GM12878 (cell line): ENCODE measurements around the gene ITPRIP. TPM values are rescaled to one million over a fixed set of nuclear protein-coding genes. Genes with fewer than 3 reads are reported as not detected.

Experiments used
- ATAC-seq: fragments of 200-7000 bp; cut with Tn5 transposase; 3 replicates; pipeline ENCODE4 v1.9.1; 2020; ENCODE audit warnings: mild to moderate bottlenecking, moderate library complexity
- BruUV-seq: library from RNA; stranded (reverse); fragments of 400-500 nt; replicated peaks from 2 replicates; lab custom pipeline; 2021; lab: Mats Ljungman, UMichigan
- CTCF ChIA-PET: fragments of 300-600 bp; sonication (Branson Sonifier 250); formaldehyde crosslinking; extraction: SDS; loops from one replicate; lab custom pipeline; 2021; ENCODE audit warnings: inconsistent platforms; lab: Yijun Ruan, JAX
- POLR2A ChIA-PET: fragments of 350-600 bp; formaldehyde crosslinking; extraction: SDS; loops from one replicate; lab custom pipeline; 2021; ENCODE audit warnings: inconsistent platforms; lab: Charles Lee
- RAD21 ChIA-PET: fragments of 300-600 bp; sonication (Branson Sonifier 250); formaldehyde crosslinking; loops from one replicate; lab custom pipeline; 2023; ENCODE audit warnings: antibody characterized with exemption; ENCODE audit not compliant: unreplicated experiment; lab: Charles Lee
- SMC1A ChIA-PET: fragments of 300-600 bp; sonication (Branson Sonifier 250); formaldehyde crosslinking; loops from one replicate; lab custom pipeline; 2023; ENCODE audit not compliant: unreplicated experiment, uncharacterized antibody; lab: Charles Lee
- DNase-seq: peaks from one replicate; pipeline ENCODE4 v3.0.0-alpha.2; 2011; ENCODE audit warnings: low read depth, low spot score
- FAIRE-seq: peaks from 3 replicates; lab custom pipeline; 2011; peaks lifted over from hg19 to GRCh38; lab: Jason Lieb, UNC
- H2AFZ ChIP-seq: 2 replicates; pipeline ENCODE4 v1.6.0; 2011; ENCODE audit warnings: low read depth, low read length, control low read depth; ENCODE audit not compliant: control insufficient read depth
- H3K27ac ChIP-seq: 2 replicates; pipeline ENCODE4 v1.5.1; 2011; ENCODE audit warnings: control low read depth; ENCODE audit not compliant: control insufficient read depth, insufficient read depth
- H3K27me3 ChIP-seq, 2 experiments: replicated peaks in 1 of 2; 2 replicates each; pipeline versions ENCODE4 v1.6.0 to v1.6.1; 2011; ENCODE audit warnings: low read length in 1 of 2; ENCODE audit not compliant: control insufficient read depth in 2 of 2, insufficient read depth in 2 of 2
- H3K36me3 ChIP-seq, 2 experiments: 2 replicates each; pipeline ENCODE4 v1.5.1; 2011; ENCODE audit warnings: low read length in 1 of 2; ENCODE audit not compliant: control insufficient read depth in 2 of 2, insufficient read depth in 2 of 2
- H3K4me1 ChIP-seq: 2 replicates; pipeline ENCODE4 v1.6.1; 2011; ENCODE audit warnings: mild to moderate bottlenecking, low read length, moderate library complexity, mixed read lengths; ENCODE audit not compliant: control insufficient read depth, insufficient read depth
- H3K4me2 ChIP-seq: 2 replicates; pipeline ENCODE4 v1.6.0; 2011; ENCODE audit warnings: control low read depth; ENCODE audit not compliant: control insufficient read depth, insufficient read depth
- H3K4me3 ChIP-seq: fragments of 200-600 bp; sonication (generic); 2 replicates; pipeline ENCODE4 v1.5.1; 2016
- H3K79me2 ChIP-seq: 2 replicates; pipeline ENCODE4 v1.6.0; 2011; ENCODE audit warnings: low read length; ENCODE audit not compliant: control insufficient read depth, insufficient read depth
- H3K9ac ChIP-seq: 2 replicates; pipeline ENCODE4 v1.8.0; 2011; ENCODE audit warnings: low read length, control low read depth, mixed read lengths; ENCODE audit not compliant: control insufficient read depth, insufficient read depth
- H3K9me3 ChIP-seq: replicated peaks from 3 replicates; pipeline ENCODE4 v1.5.1; 2011; ENCODE audit warnings: mild to moderate bottlenecking, low read length; ENCODE audit not compliant: control insufficient read depth, insufficient read depth
- H4K20me1 ChIP-seq: 2 replicates; pipeline ENCODE4 v1.6.0; 2011; ENCODE audit not compliant: control insufficient read depth, insufficient read depth
- BRCA1 ChIP-seq: IDR thresholded peaks from 2 replicates; pipeline ENCODE4 v1.6.1; 2011; ENCODE audit warnings: low read depth, low read length, improper control_type of control experiment
- HSF1 ChIP-seq: fragments of 150-350 bp; IDR thresholded peaks from 2 replicates; pipeline ENCODE4 v1.6.1; 2014; ENCODE audit warnings: mild to moderate bottlenecking, low read depth, low read length
- PAX5 ChIP-seq: IDR thresholded peaks from 2 replicates; pipeline ENCODE4 v1.6.1; 2011; ENCODE audit warnings: low read depth, low read length, borderline replicate concordance
- ZNF384 ChIP-seq: IDR thresholded peaks from 2 replicates; pipeline ENCODE4 v1.6.1; 2012; ENCODE audit warnings: low read depth, mild to moderate bottlenecking, low read length, improper control_type of control experiment, borderline replicate concordance
- WGBS: methylation state at CpG from one replicate; pipeline ENCODE4 v1.1.6; 2016; ENCODE audit warnings: low lambda C conversion rate; ENCODE audit not compliant: insufficient replicate concordance, insufficient coverage; ENCODE audit errors: missing lambda C conversion rate; 5-methylcytosine and 5-hydroxymethylcytosine counted together
- in situ Hi-C: fragments of 300-500 bp; cut with MboI; formaldehyde crosslinking; loops from 9 replicates; pipeline ENCODE4 v1.14.3; 2018; ENCODE audit warnings: mixed read lengths
- intact Hi-C: fragments of 100-400 bp; cut with micrococcal nuclease; formaldehyde crosslinking; loops from one replicate; pipeline ENCODE4 v1.14.2; 2022; ENCODE audit not compliant: unreplicated experiment
- polyA plus RNA-seq, 11 experiments: library from polyadenylated mRNA; depleted of rRNA in 4 of 11; unstranded in 6 of 11; stranded (reverse) in 5 of 11; fragments of >200 nt; fragmentation: Nextera tagmentation in 4 of 11; fragmentation: Illumina TruSeq in 1 of 11; extraction: Ambion mirVana in 4 of 11; extraction: Trizol in 1 of 11; gene quantifications; 1 replicate in 1 of 11; 2 replicates in 10 of 11; pipeline versions ENCODE4 v1.2.1 to v1.2.3, GENCODE V29; 2011 to 2016; ENCODE audit warnings: inconsistent platforms in 2 of 11, missing spikeins in 2 of 11, low read depth in 1 of 11
- total RNA-seq, 4 experiments: library from RNA; depleted of rRNA in 3 of 4; stranded (reverse); fragments of >200 nt in 3 of 4; fragmentation: Illumina TruSeq in 1 of 4; extraction: Trizol in 1 of 4; gene quantifications; 2 replicates each; pipeline versions ENCODE4 v1.2.1 to v1.2.3, GENCODE V29; 2013 to 2021

The ITPRIP gene
- total and polyA plus RNA-seq, 10 of the 15 experiments (the other 5 are each of a cell fraction or from before 2014, with no cell fraction given) = 0.82 to 10.4 (median 5.9) TPM

- H3K4me3 ChIP-seq = no peak overlapping the region
- no peak for FAIRE-seq
- H3K27ac ChIP-seq = no peak overlapping the region
- H2AFZ ChIP-seq = no peak overlapping the region
- SMC1A ChIA-PET = interaction anchor here (1.8 to 2.1 kb wide), 2 partner anchors 8 to 51 kb away, joined by 4 to 12 read pairs; no protein-coding TSS in a partner anchor
- TF ChIP-seq ZNF384 = no peak
- no peak for TF ChIP-seq HSF1
- TF ChIP-seq PAX5 = no peak
- no peak for TF ChIP-seq BRCA1
- TF ChIP-seq, all 136 proteins: peak for 0
- Histone ChIP-seq H3K27me3 (peaks cover 0 to 5% of the 10 kb centered on the region in 2 experiments; a peak in 2 of 4 replicates), H3K4me2 (no peak overlapping the region), H3K9ac (no peak overlapping the region), H3K36me3 (no peaks in the 10 kb centered on the region), H3K9me3 (no peaks in the 10 kb centered on the region; the same call in 2 of the 3 replicates), H3K79me2 (no peaks in the 10 kb centered on the region), H4K20me1 (no peaks in the 10 kb centered on the region), H3K4me1 (no peaks in the 10 kb centered on the region)
- 67% methylated on average over 12 of the region's 12 CpGs for WGBS
- BruUV-seq = no TSS peak
- RAD21 ChIA-PET = no interaction called here
- POLR2A ChIA-PET = no interaction called here
- DNase-seq (no peak), ATAC-seq (no peak)
- CTCF ChIA-PET = interaction anchor here (0.7 to 2.9 kb wide), 4 partner anchors 9 to 50 kb away, joined by 3 to 29 read pairs (median 10); no protein-coding TSS in a partner anchor
- in situ Hi-C loops (no loop called here), intact Hi-C loops (no loop called here)
Observed at GRCh38 chr10:104300002-104300735, 38.1 kb downstream of the ITPRIP start.
